NCI-H1694 (cell line): ENCODE results near the gene MINK1.
"Not testable (repeated sequence)": the region's sequence is repeated elsewhere in the genome, so short reads cannot be mapped to it uniquely, and the experiment has no call there.

Experiments
- DNase-seq: peaks from one replicate; lab custom pipeline; 2025; lab: John Stamatoyannopoulos, UW

The MINK1 gene

GRCh38 chr17:4899341-4900230, 66.4 kb downstream of the MINK1 start, which contains the start of gene C17orf107:
Gene C17orf107 (plus strand): TSS chr17:4899536. CDS start chr17:4899763, 227 bp downstream.
- no peak for DNase-seq

- DNase-seq, result no peak
Observed at GRCh38 chr17:4900231-4901107, 67.3 kb downstream of the MINK1 start.

- DNase-seq, result no peak
Observed at GRCh38 chr17:4901108-4901647, 68.0 kb downstream of the MINK1 start.

GRCh38 chr17:4901648-4902344, 68.7 kb downstream of the MINK1 start:
- DNase-seq, result no peak

- DNase-seq, result no peak
Observed at GRCh38 chr17:4902540-4902939, 69.4 kb downstream of the MINK1 start.

- peak; percentile 85 for DNase-seq
Observed at GRCh38 chr17:4903051-4903818, 70.1 kb downstream of the MINK1 start, which contains the start of gene CHRNE. Gene CHRNE (minus strand): TSS chr17:4903098. CDS start chr17:4903063, 35 bp downstream.

GRCh38 chr17:4906642-4907041, 73.5 kb downstream of the MINK1 start:
- not testable (repeated sequence) for DNase-seq

GRCh38 chr17:4908301-4908700, 75.2 kb downstream of the MINK1 start:
- no peak for DNase-seq

GRCh38 chr17:4908711-4909496, 75.8 kb downstream of the MINK1 start:
- peak; percentile 51 for DNase-seq

- DNase-seq, result no peak
Observed at GRCh38 chr17:4913994-4914393, 80.9 kb downstream of the MINK1 start.

GRCh38 chr17:4914551-4914950, 81.4 kb downstream of the MINK1 start:
- DNase-seq, result not testable (repeated sequence)

- DNase-seq, result no peak
Observed at GRCh38 chr17:4919511-4920047, 86.4 kb downstream of the MINK1 start.

GRCh38 chr17:4920351-4921048, 87.4 kb downstream of the MINK1 start:
- no peak for DNase-seq

GRCh38 chr17:4921320-4921719, 88.2 kb downstream of the MINK1 start:
- DNase-seq, result no peak

GRCh38 chr17:4926577-4927335, 93.6 kb downstream of the MINK1 start:
- DNase-seq, result not testable (repeated sequence)

GRCh38 chr17:4928881-4929280, 95.7 kb downstream of the MINK1 start:
- DNase-seq, result no peak

- DNase-seq, result no peak
Observed at GRCh38 chr17:4931963-4932362, 98.8 kb downstream of the MINK1 start, which contains the start of gene GP1BA. Gene GP1BA (plus strand): TSS chr17:4932277. CDS start chr17:4932605, 328 bp downstream.

- no peak for DNase-seq
Observed at GRCh38 chr17:4932756-4933155, 99.6 kb downstream of the MINK1 start.
